A673 (cell line): ENCODE results near the gene DAW1. TPM values are rescaled to one million over a fixed set of nuclear protein-coding genes. Genes with fewer than 3 reads are reported as not detected.

Source experiments
- BruUV-seq: library from RNA; stranded (reverse); fragments of 400-500 nt; replicated peaks from 2 replicates; lab custom pipeline; 2021; lab: Mats Ljungman, UMichigan
- CTCF ChIA-PET: fragments of 300-600 bp; sonication (Branson Sonifier 250); formaldehyde crosslinking; loops from one replicate; lab custom pipeline; 2022; ENCODE audit warnings: antibody characterized with exemption; lab: Charles Lee
- POLR2A ChIA-PET: fragments of 300-600 bp; sonication (Branson Sonifier 250); formaldehyde crosslinking; loops from one replicate; lab custom pipeline; 2022; ENCODE audit warnings: antibody characterized with exemption; ENCODE audit not compliant: low non-redundant PET; lab: Charles Lee
- DNase-seq: peaks from one replicate; pipeline ENCODE4 v3.0.0-alpha.2; 2015; ENCODE audit warnings: low spot score
- H3K27ac ChIP-seq: fragments of 200-600 bp; sonication (generic); 2 replicates; pipeline ENCODE4 v1.5.1; 2016; ENCODE audit warnings: mixed run types, low read depth, mild to moderate bottlenecking, mixed read lengths, antibody characterized with exemption, low read length; ENCODE audit not compliant: poor library complexity, severe bottlenecking
- H3K27me3 ChIP-seq: fragments of 200-600 bp; sonication (generic); replicated peaks from 2 replicates; pipeline ENCODE4 v1.6.1; 2017; ENCODE audit warnings: mixed run types, low read depth, mild to moderate bottlenecking, mixed read lengths, antibody characterized with exemption, low read length; ENCODE audit not compliant: insufficient read depth, poor library complexity
- H3K36me3 ChIP-seq: fragments of 200-600 bp; sonication (generic); 2 replicates; pipeline ENCODE4 v1.6.1; 2016; ENCODE audit warnings: mixed run types, mild to moderate bottlenecking, mixed read lengths, antibody characterized with exemption, low read length; ENCODE audit not compliant: insufficient read depth, poor library complexity, severe bottlenecking
- H3K4me1 ChIP-seq: fragments of 200-600 bp; sonication (generic); 2 replicates; pipeline ENCODE4 v1.6.1; 2017; ENCODE audit warnings: mixed run types, mild to moderate bottlenecking, mixed read lengths, antibody characterized with exemption, low read length; ENCODE audit not compliant: insufficient read depth, poor library complexity, severe bottlenecking
- H3K4me3 ChIP-seq: fragments of 200-600 bp; sonication (generic); 2 replicates; pipeline ENCODE4 v1.5.1; 2016; ENCODE audit warnings: low read depth, mixed run types, mild to moderate bottlenecking, mixed read lengths, low read length; ENCODE audit not compliant: poor library complexity, severe bottlenecking
- H3K9me3 ChIP-seq: fragments of 200-600 bp; sonication (generic); 2 replicates; pipeline ENCODE4 v1.6.1; 2016; ENCODE audit warnings: mixed run types, low read depth, mild to moderate bottlenecking, mixed read lengths, antibody characterized with exemption, low read length; ENCODE audit not compliant: poor library complexity, severe bottlenecking
- CTCF ChIP-seq: fragments of 300-800, 200-600 bp; sonication (generic); conservative IDR thresholded peaks from 2 replicates; pipeline ENCODE4 v1.5.1; 2017; ENCODE audit warnings: low read depth, mild to moderate bottlenecking, antibody characterized with exemption, low read length, moderate library complexity, mixed read lengths
- EZH2 ChIP-seq: fragments of 200-600 bp; sonication (generic); IDR thresholded peaks from 2 replicates; pipeline ENCODE4 v1.6.1; 2017; ENCODE audit warnings: borderline replicate concordance, low read depth, mild to moderate bottlenecking, mixed read lengths, antibody characterized with exemption, low read length; ENCODE audit not compliant: poor library complexity, severe bottlenecking
- intact Hi-C: fragments of 100-400 bp; cut with micrococcal nuclease; formaldehyde crosslinking; loops from one replicate; pipeline ENCODE4 v1.10.0; 2022; ENCODE audit not compliant: unreplicated experiment
- total RNA-seq: library from RNA; stranded (reverse); gene quantifications from 2 replicates; pipeline ENCODE4 v1.2.3, GENCODE V29; 2021

DAW1 gene
- total RNA-seq, 1 experiment from 2014 or later = 1.2 TPM

- Histone ChIP-seq H3K4me3 (no peak overlapping the region), H3K36me3 (no peaks in the 10 kb centered on the region), H3K9me3 (no peaks in the 10 kb centered on the region), H3K4me1 (no peaks in the 10 kb centered on the region), H3K27ac (no peak overlapping the region), H3K27me3 (no peaks in the 10 kb centered on the region)
- intact Hi-C loops = no loop called here
- ChIA-PET CTCF (interaction anchor here (0.5 kb wide), 1 partner anchor 501 kb away, joined by 3 read pairs; no protein-coding TSS in a partner anchor), POLR2A (no interaction called here)
- peak; percentile 10 for DNase-seq
- no TSS peak for BruUV-seq
- TF ChIP-seq CTCF (no peak), EZH2 (no peak)
These were observed 101.8 kb downstream of the DAW1 start for GRCh38 chr2:227973241-227973640.

Other genes with a start within 250 kb of the DAW1 start
- not detected in 2 replicates for gene SCYGR5, start 204.8 kb upstream of the DAW1 start, total RNA-seq
- 4.2 and 4.4 TPM in 2 replicates for gene SLC19A3, start 153.6 kb upstream of the DAW1 start, total RNA-seq
- not detected in 2 replicates for gene SCYGR6, start 146.9 kb upstream of the DAW1 start, total RNA-seq
- gene SCYGR7, start 143.3 kb upstream of the DAW1 start, total RNA-seq = not detected in 2 replicates
- gene SCYGR8, start 125.7 kb upstream of the DAW1 start, total RNA-seq = not detected in 2 replicates
- not detected in 2 replicates for gene CCL20, start 57.8 kb upstream of the DAW1 start, total RNA-seq